Breast epithelium (tissue), 3 donors: ENCODE data around the gene CUBN.

Experiments used
- POLR2A ChIP-seq: fragments of 450-650 bp; IDR thresholded peaks from one replicate; pipeline ENCODE4 v1.6.1; 2016; ENCODE audit warnings: antibody characterized with exemption, mild to moderate bottlenecking, moderate library complexity
- POLR2AphosphoS5 ChIP-seq, 3 donors: sonication (generic); formaldehyde crosslinking; IDR thresholded peaks; one replicate each; pipeline ENCODE4 v1.6.1; 2017; ENCODE audit warnings: antibody characterized with exemption in 3 of 3
- TF ChIP-seq, protein P1 (sequence below), 3 donors: fragments of 450-650 bp; IDR thresholded peaks; one replicate each; pipeline ENCODE4 v1.5.1; 2016 to 2017; ENCODE audit warnings: antibody characterized with exemption in 3 of 3, mild to moderate bottlenecking in 3 of 3, moderate library complexity in 3 of 3

DNA sequence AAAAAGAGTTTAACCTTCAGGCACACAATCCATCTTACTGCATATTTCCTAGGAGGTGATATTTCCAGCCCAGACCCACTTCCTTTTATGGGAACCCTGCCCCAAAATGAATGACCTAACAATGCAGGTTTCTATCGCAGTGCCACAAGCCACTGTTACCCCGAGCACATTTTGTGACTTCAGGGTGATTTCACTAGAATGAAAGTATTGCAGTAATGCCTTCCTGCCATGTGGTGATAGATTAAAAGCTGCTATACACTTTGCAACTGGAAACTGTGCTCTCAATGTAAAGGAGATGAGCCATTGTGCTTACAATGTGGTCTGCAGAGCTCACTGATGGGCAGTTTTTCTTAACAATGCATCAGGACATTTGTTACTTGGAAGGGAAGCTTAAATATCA is 221.9 kb downstream of the CUBN start:
- no peak for TF ChIP-seq POLR2A
- TF ChIP-seq, protein P1, sequence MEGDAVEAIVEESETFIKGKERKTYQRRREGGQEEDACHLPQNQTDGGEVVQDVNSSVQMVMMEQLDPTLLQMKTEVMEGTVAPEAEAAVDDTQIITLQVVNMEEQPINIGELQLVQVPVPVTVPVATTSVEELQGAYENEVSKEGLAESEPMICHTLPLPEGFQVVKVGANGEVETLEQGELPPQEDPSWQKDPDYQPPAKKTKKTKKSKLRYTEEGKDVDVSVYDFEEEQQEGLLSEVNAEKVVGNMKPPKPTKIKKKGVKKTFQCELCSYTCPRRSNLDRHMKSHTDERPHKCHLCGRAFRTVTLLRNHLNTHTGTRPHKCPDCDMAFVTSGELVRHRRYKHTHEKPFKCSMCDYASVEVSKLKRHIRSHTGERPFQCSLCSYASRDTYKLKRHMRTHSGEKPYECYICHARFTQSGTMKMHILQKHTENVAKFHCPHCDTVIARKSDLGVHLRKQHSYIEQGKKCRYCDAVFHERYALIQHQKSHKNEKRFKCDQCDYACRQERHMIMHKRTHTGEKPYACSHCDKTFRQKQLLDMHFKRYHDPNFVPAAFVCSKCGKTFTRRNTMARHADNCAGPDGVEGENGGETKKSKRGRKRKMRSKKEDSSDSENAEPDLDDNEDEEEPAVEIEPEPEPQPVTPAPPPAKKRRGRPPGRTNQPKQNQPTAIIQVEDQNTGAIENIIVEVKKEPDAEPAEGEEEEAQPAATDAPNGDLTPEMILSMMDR (IDR thresholded peaks at IDR 0.05): no peak
- TF ChIP-seq POLR2AphosphoS5 (IDR thresholded peaks at IDR 0.05): no peak
